NB4 (cell line): Measurements from ENCODE around the gene KRT222.

Experiments used
- MYC ChIP-seq: IDR thresholded peaks from 2 replicates; pipeline ENCODE4 v1.6.1; 2011; ENCODE audit warnings: low read depth, low read length
- TF ChIP-seq, protein P1 (sequence below): IDR thresholded peaks from one replicate; pipeline ENCODE4 v1.5.1; 2012; ENCODE audit warnings: low read depth, low read length

GRCh38 chr17:40666331-40666730 lies 1.4 kb upstream of the KRT222 start:
- TF ChIP-seq, protein P1, sequence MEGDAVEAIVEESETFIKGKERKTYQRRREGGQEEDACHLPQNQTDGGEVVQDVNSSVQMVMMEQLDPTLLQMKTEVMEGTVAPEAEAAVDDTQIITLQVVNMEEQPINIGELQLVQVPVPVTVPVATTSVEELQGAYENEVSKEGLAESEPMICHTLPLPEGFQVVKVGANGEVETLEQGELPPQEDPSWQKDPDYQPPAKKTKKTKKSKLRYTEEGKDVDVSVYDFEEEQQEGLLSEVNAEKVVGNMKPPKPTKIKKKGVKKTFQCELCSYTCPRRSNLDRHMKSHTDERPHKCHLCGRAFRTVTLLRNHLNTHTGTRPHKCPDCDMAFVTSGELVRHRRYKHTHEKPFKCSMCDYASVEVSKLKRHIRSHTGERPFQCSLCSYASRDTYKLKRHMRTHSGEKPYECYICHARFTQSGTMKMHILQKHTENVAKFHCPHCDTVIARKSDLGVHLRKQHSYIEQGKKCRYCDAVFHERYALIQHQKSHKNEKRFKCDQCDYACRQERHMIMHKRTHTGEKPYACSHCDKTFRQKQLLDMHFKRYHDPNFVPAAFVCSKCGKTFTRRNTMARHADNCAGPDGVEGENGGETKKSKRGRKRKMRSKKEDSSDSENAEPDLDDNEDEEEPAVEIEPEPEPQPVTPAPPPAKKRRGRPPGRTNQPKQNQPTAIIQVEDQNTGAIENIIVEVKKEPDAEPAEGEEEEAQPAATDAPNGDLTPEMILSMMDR: no peak
- TF ChIP-seq MYC: no peak
